Activated T-cell treated with anti-CD3 and anti-CD28 coated beads, Interleukin-2, amount 50 U/mL, for 72 hours (primary cell): ENCODE measurements around the gene RERE. TPM values are rescaled to one million over a fixed set of nuclear protein-coding genes. Genes with fewer than 3 reads are reported as not detected.

ENCODE experiments used
- ATAC-seq, 2 donors: fragments of 150-1000 bp; cut with Tn5 transposase; replicated peaks in 1 of 2; 2 replicates each; pipeline ENCODE4 v1.10.0; 2021; ENCODE audit warnings: moderate library complexity in 2 of 2, mild to moderate bottlenecking in 1 of 2
- DNase-seq, 2 donors: peaks; one replicate each; pipeline ENCODE4 v3.0.0; 2021 to 2022; ENCODE audit warnings: mixed read lengths in 1 of 2
- H3K27ac Mint-ChIP-seq: one replicate; pipeline ENCODE4 v1.8.0; 2022; ENCODE audit warnings: mild to moderate bottlenecking, moderate library complexity, mixed read lengths
- H3K27me3 Mint-ChIP-seq: one replicate; pipeline ENCODE4 v1.8.0; 2022; ENCODE audit warnings: low read depth, mixed read lengths
- H3K36me3 Mint-ChIP-seq, 2 donors: one replicate each; pipeline ENCODE4 v1.8.0; 2022; ENCODE audit warnings: mixed read lengths in 2 of 2, mild to moderate bottlenecking in 1 of 2; ENCODE audit not compliant: insufficient read depth in 2 of 2
- H3K4me1 Mint-ChIP-seq: one replicate; pipeline ENCODE4 v1.8.0; 2022; ENCODE audit warnings: low read depth, mixed read lengths
- H3K4me3 Mint-ChIP-seq, 2 donors: one replicate each; pipeline ENCODE4 v1.8.0; 2022; ENCODE audit warnings: mild to moderate bottlenecking in 2 of 2, mixed read lengths in 2 of 2, moderate library complexity in 2 of 2
- H3K9me3 Mint-ChIP-seq, 2 donors: one replicate each; pipeline ENCODE4 v1.8.0; 2022; ENCODE audit warnings: mixed read lengths in 2 of 2
- total RNA-seq, 2 donors: library from RNA; stranded (reverse); gene quantifications; one replicate each; pipeline ENCODE4 v1.2.3, GENCODE V29; 2022

Gene RERE
- total RNA-seq, 2 donors from 2014 or later: 98.7 to 105 TPM

DNA sequence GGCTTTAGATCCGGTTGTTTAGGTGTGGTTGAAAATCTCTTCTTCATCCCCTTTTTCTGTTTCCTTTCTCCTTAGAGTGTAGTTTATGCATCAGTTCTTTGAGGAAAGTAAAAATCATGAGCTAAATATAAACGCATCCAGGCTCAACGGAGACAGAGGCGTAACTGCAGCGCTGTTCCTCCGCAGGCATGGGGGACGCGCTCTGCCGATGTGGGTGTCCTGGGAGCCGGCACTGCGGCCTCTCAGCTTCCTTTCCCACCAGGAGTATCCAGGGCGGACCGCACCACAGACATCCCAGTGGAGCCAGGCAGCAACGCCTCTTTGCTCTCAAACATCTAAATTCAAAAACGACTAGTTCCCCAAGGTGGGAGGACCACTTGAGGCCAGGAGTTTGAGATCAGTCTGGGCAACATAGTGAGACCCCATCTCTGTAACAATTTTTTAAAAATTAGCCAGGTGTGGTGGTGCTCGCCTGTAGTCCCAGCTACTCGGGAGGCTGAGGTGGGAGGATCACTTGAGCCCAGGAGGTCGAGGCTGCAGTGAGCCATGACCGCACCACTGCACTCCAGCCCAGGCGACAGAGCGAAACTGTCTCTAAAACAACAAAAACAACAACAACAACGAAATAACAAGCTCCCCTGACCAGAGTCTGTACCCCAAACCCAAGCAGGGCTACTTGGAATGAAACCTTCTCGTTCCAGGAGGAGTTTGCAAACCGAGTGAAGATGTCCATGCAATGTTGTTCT, 483.2 kb downstream of the RERE start:
- H3K4me1 Mint-ChIP-seq: no peaks in the 10 kb centered on the region

GRCh38 chr1:8333246-8333987, 484.0 kb downstream of the RERE start:
- Mint-ChIP-seq H3K4me1 (no peaks in the 10 kb centered on the region), H3K27me3 (no peaks in the 10 kb centered on the region), H3K9me3 (peaks cover 0 to 2% of the 10 kb centered on the region in 2 donors), H3K27ac (no peak overlapping the region), H3K4me3 (no peak overlapping the region), H3K36me3 (peaks cover 1 to 2% of the 10 kb centered on the region in 2 donors)
- ATAC-seq (no peak), DNase-seq (no peak)

More for the DNA sequence above, 483.2 kb downstream of the RERE start:
- H3K36me3 Mint-ChIP-seq: peaks cover 1 to 2% of the 10 kb centered on the region in 2 donors
- no peak overlapping the region for H3K4me3 Mint-ChIP-seq
- peaks cover 0 to 2% of the 10 kb centered on the region in 2 donors for H3K9me3 Mint-ChIP-seq
- H3K27me3 Mint-ChIP-seq: no peaks in the 10 kb centered on the region
- no peak overlapping the region for H3K27ac Mint-ChIP-seq
- DNase-seq (no peak), ATAC-seq (no peak)

GRCh38 chr1:8332806-8333205, 484.6 kb downstream of the RERE start:
- Mint-ChIP-seq H3K4me1 (no peaks in the 10 kb centered on the region), H3K4me3 (no peak overlapping the region), H3K36me3 (peaks cover 1 to 2% of the 10 kb centered on the region in 2 donors), H3K27me3 (no peaks in the 10 kb centered on the region), H3K27ac (no peak overlapping the region), H3K9me3 (peaks cover 0 to 2% of the 10 kb centered on the region in 2 donors)
- ATAC-seq: no peak
- DNase-seq: no peak

DNA sequence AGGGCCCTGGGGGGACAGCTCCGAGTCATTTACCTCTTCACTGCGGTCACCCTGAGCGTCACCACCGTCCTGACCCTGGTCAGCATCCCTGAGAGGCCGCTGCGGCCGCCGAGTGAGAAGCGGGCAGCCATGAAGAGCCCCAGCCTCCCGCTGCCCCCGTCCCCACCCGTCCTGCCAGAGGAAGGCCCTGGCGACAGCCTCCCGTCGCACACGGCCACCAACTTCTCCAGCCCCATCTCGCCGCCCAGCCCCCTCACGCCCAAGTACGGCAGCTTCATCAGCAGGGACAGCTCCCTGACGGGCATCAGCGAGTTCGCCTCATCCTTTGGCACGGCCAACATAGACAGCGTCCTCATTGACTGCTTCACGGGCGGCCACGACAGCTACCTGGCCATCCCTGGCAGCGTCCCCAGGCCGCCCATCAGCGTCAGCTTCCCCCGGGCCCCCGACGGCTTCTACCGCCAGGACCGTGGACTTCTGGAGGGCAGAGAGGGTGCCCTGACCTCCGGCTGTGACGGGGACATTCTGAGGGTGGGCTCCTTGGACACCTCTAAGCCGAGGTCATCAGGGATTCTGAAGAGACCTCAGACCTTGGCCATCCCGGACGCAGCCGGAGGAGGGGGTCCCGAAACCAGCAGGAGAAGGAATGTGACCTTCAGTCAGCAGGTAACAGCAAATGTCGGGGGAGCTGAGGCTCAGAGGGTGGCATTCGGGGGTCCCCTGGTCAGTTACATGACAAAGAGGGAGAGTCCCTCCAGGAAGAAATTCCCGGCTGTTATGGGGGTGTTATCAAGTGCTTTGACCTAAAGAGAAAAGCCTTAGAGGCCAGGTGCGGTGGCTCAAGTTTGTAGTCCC, 486.9 kb downstream of the RERE start:
- DNase-seq: no peak
- Mint-ChIP-seq H3K27me3 (no peaks in the 10 kb centered on the region), H3K4me1 (no peaks in the 10 kb centered on the region), H3K27ac (no peak overlapping the region), H3K36me3 (no peaks in the 10 kb centered on the region), H3K9me3 (no peaks in the 10 kb centered on the region), H3K4me3 (no peak overlapping the region)
- no peak for ATAC-seq

DNA sequence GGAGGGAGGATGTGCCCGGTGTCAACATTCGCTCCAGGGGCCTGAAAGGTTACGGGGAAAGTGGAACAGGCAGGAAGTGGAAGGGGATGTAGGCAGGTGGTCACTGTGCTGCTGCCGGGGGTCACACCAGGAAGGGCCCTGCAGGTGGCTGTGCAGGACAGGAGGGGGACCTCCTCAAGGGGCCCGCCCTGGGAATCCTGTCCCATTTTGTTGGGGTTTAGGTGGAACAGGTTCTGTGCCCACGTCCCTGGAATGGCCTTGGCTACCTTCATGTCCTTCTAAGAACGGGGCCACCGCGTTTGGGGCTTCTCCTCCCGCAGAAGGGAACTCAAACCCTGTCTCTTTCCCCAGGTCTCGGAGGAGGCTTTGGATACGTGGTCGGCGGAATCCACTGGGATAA, 487.6 kb downstream of the RERE start:
- Mint-ChIP-seq H3K27me3 (no peaks in the 10 kb centered on the region), H3K9me3 (no peaks in the 10 kb centered on the region), H3K36me3 (no peaks in the 10 kb centered on the region), H3K4me3 (no peak overlapping the region), H3K27ac (no peak overlapping the region), H3K4me1 (no peaks in the 10 kb centered on the region)
- DNase-seq (no peak), ATAC-seq (no peak)

DNA sequence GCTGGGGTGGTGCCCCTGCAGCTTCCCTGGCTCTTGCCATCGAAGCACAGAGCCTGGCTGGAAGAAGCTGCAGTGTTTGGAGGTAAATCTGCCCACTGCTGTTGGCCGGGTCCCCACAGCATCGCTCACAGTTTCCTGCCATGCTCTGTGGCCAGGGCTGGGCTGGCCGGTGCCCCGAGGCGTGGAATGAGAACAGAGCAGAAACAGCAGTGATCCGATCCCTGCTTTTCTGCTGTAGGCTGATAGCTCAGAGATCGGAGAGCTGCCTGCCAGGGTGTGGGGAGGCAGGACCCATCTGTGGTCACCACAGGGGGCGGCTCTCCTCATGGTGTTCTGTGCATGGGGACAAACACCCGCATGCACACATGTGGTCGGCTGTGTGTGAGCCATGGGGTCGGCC, 488.0 kb downstream of the RERE start:
- Mint-ChIP-seq H3K4me3 (no peak overlapping the region), H3K27me3 (no peaks in the 10 kb centered on the region), H3K36me3 (no peaks in the 10 kb centered on the region), H3K4me1 (no peaks in the 10 kb centered on the region), H3K27ac (no peak overlapping the region), H3K9me3 (no peaks in the 10 kb centered on the region)
- ATAC-seq: no peak
- no peak for DNase-seq

DNA sequence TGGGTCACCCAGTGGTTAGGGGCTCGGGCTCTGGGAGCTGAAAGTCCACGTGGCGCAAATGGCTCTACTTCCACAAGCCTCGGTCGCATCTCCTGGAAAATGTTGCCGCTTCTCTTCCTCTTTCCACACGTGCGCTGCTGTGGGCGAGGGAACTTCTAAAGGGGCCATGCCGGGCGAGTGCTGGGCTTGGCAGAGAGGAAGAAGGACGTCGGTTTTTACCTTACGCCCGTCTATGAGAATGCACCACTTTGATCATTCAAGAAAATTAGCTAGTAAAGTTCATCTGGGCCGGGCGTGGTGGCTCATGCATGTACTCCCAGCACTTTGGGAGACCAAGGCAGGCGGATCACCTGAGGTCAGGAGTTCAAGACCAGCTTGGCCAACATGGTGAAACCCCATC, 489.2 kb downstream of the RERE start:
- no peaks in the 10 kb centered on the region for H3K4me1 Mint-ChIP-seq
- H3K27ac Mint-ChIP-seq: no peak overlapping the region
- no peak overlapping the region for H3K4me3 Mint-ChIP-seq
- no peaks in the 10 kb centered on the region for H3K27me3 Mint-ChIP-seq
- H3K36me3 Mint-ChIP-seq: no peaks in the 10 kb centered on the region
- DNase-seq (no peak), ATAC-seq (no peak)
- no peaks in the 10 kb centered on the region for H3K9me3 Mint-ChIP-seq

DNA sequence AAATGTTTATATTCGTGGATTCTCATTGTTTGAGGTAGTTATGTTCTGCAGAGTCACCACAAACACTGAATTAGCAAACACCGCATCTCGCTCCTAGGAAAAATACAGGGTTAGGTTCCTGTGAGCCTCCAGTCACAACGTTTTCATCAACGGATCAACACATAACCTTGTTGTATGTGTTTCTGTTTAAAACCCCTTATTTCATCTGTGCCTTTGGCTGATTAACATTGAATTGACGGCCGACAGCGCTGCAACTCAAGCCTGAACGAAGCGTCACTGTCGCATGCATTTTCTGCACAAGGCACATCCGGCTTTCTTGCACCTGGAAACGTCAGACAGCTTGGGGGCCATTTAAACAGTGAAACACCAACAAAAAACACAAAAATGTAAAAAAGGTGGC, 491.2 kb downstream of the RERE start:
- Mint-ChIP-seq H3K27me3 (no peaks in the 10 kb centered on the region), H3K4me3 (no peak overlapping the region), H3K4me1 (peaks cover 6% of the 10 kb centered on the region), H3K36me3 (peaks cover 0 to 3% of the 10 kb centered on the region in 2 donors), H3K27ac (no peak overlapping the region), H3K9me3 (peaks cover 3% of the 10 kb centered on the region in 2 donors)
- DNase-seq (no peak), ATAC-seq (no peak)

GRCh38 chr1:8325771-8326170, 491.7 kb downstream of the RERE start:
- Mint-ChIP-seq H3K27ac (no peak overlapping the region), H3K4me1 (peaks cover 8% of the 10 kb centered on the region), H3K27me3 (no peaks in the 10 kb centered on the region), H3K4me3 (no peak overlapping the region), H3K9me3 (peaks cover 3% of the 10 kb centered on the region in 2 donors), H3K36me3 (peaks cover 0 to 3% of the 10 kb centered on the region in 2 donors)
- no peak for ATAC-seq
- DNase-seq: no peak

- H3K36me3 Mint-ChIP-seq: peaks cover 0 to 3% of the 10 kb centered on the region in 2 donors
- H3K4me3 Mint-ChIP-seq: no peak overlapping the region
- DNase-seq: no peak
- no peak overlapping the region for H3K27ac Mint-ChIP-seq
- H3K9me3 Mint-ChIP-seq: peaks cover 3% of the 10 kb centered on the region in 2 donors
- H3K4me1 Mint-ChIP-seq: peaks cover 8% of the 10 kb centered on the region
- H3K27me3 Mint-ChIP-seq: no peaks in the 10 kb centered on the region
- ATAC-seq: no peak
These were observed 493.1 kb downstream of the RERE start for GRCh38 chr1:8324176-8324810.

GRCh38 chr1:8323706-8324105, 493.7 kb downstream of the RERE start:
- Mint-ChIP-seq H3K4me1 (peaks cover 9% of the 10 kb centered on the region), H3K9me3 (peaks cover 3% of the 10 kb centered on the region in 2 donors), H3K27ac (no peak overlapping the region), H3K27me3 (peaks cover 2% of the 10 kb centered on the region), H3K36me3 (peaks cover 0 to 3% of the 10 kb centered on the region in 2 donors), H3K4me3 (no peak overlapping the region)
- ATAC-seq (no peak), DNase-seq (no peak)

DNA sequence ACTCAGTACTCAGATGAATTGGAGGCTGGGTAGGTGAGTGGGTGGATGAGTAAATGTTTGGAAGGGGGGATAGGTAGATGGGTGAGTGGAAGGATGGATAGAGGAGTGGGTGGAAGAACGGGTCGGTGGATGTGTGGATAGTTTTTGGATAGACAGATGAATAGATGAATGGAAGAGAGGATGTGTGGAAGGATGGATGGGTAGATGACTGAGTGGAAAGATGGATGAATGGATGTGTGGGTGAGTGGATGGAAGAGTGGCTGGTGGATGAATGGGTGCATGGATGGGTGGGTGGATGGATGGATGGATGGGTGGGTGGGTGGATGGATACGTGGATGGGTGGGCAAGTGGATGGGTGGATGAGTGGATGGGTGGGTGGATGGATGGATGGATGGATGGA, 495.8 kb downstream of the RERE start:
- Mint-ChIP-seq H3K27ac (no peak overlapping the region), H3K4me3 (no peak overlapping the region), H3K4me1 (peaks cover 18% of the 10 kb centered on the region), H3K9me3 (peaks cover 3% of the 10 kb centered on the region in 2 donors), H3K36me3 (peaks cover 0 to 3% of the 10 kb centered on the region in 2 donors), H3K27me3 (peaks cover 12% of the 10 kb centered on the region)
- DNase-seq: no peak
- peak in 1 of 2 donors; percentile 12 for ATAC-seq
